Measurements from ENCODE around the gene SLC39A11. TPM values are rescaled to one million over a fixed set of nuclear protein-coding genes. Genes with fewer than 3 reads are reported as not detected.
A peak's percentile ranks its signal among the peaks of the same experiment; 100 is the strongest.
"Not testable (repeated sequence)": the region's sequence is repeated elsewhere in the genome, so short reads cannot be mapped to it uniquely, and the experiment has no call there.

SLC39A11 gene
- total RNA-seq, 3 donors from 2014 or later, result 31.6 to 71.6 (median 51.6) TPM

DNA sequence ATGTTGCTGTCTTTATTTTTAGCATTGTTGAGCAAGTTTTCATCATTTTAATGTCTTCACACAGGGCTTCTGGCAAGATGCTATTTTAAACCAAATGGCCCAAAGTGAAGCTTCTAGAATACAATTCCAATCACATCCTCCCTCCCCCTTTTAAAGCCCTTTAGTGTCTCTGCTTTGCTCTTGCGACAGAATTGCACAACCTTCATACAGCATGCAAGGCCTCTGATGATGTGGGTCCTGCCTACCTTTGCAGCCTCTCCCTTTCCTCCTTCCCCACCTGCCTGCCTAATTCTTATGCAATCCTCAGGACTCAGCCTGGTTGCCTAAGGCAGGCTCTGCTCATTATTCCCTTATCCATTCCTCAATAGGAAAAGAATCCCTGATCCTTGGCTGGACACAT lies 381.7 kb downstream of the SLC39A11 start:
- TF ChIP-seq, protein P1, sequence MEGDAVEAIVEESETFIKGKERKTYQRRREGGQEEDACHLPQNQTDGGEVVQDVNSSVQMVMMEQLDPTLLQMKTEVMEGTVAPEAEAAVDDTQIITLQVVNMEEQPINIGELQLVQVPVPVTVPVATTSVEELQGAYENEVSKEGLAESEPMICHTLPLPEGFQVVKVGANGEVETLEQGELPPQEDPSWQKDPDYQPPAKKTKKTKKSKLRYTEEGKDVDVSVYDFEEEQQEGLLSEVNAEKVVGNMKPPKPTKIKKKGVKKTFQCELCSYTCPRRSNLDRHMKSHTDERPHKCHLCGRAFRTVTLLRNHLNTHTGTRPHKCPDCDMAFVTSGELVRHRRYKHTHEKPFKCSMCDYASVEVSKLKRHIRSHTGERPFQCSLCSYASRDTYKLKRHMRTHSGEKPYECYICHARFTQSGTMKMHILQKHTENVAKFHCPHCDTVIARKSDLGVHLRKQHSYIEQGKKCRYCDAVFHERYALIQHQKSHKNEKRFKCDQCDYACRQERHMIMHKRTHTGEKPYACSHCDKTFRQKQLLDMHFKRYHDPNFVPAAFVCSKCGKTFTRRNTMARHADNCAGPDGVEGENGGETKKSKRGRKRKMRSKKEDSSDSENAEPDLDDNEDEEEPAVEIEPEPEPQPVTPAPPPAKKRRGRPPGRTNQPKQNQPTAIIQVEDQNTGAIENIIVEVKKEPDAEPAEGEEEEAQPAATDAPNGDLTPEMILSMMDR (IDR thresholded peaks at IDR 0.05), result no peak
- intact Hi-C loops (cut with DNase I, micrococcal nuclease), result no loop called here
- Histone ChIP-seq H3K4me3 (no peak overlapping the region), H3K36me3 (ENCODE audit: low read depth) (no peaks in the 10 kb centered on the region), H3K4me1 (ENCODE audit: low read depth) (no peaks in the 10 kb centered on the region), H3K9me3 (peaks cover 12% of the 10 kb centered on the region)
- DNase-seq (no peak), ATAC-seq (peak; percentile 51)

DNA sequence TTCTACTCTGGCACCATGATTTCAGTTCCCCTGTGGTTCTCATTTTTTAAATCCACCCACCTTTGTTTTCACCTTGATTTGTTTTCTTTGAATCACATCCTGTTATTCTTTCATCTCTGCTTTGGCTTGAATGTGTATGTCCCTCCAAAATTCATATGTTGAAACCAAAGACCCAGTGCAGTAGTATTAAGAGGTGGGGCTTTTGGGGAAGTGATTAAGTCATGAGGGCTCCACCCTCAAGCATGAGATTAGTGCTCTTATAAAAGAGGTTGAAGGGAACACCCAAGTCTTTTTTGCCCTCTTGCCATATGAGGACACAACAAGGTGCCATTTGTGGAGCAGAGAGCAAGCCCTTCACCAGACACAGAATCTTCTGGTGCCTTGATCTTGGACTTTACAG lies 382.3 kb downstream of the SLC39A11 start:
- Histone ChIP-seq H3K9me3 (peaks cover 12% of the 10 kb centered on the region), H3K36me3 (ENCODE audit: low read depth) (no peaks in the 10 kb centered on the region), H3K4me1 (ENCODE audit: low read depth) (no peaks in the 10 kb centered on the region), H3K4me3 (no peak overlapping the region)
- TF ChIP-seq, protein P1 (IDR thresholded peaks at IDR 0.05), result no peak
- peak; percentile 58 for ATAC-seq
- no peak for DNase-seq
- intact Hi-C loops (cut with DNase I, micrococcal nuclease), result no loop called here

DNA sequence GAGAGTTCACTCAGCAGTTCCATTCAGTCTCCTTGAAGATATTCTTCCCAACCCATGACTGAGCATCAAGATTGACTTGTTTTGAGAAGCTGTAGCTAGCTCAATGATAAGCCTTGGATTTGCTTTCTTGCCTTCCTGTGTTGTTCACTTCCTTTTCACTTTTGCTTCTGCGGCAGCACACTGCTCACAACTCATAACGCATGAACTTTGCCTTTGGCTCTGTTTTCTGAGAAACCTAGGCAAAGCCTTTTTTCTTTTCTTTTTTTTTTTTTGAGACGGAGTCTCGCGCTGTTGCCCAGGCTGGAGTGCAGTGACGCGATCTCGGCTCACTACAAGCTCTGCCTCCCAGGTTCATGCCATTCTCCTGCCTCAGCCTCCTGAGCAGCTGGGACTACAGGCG lies 383.8 kb downstream of the SLC39A11 start:
- H3K4me3 ChIP-seq; intact Hi-C loops (cut with DNase I, micrococcal nuclease); H3K36me3 ChIP-seq (ENCODE audit: low read depth); H3K4me1 ChIP-seq (ENCODE audit: low read depth); ATAC-seq; DNase-seq: not testable (repeated sequence)
- peaks cover 12% of the 10 kb centered on the region for H3K9me3 ChIP-seq

DNA sequence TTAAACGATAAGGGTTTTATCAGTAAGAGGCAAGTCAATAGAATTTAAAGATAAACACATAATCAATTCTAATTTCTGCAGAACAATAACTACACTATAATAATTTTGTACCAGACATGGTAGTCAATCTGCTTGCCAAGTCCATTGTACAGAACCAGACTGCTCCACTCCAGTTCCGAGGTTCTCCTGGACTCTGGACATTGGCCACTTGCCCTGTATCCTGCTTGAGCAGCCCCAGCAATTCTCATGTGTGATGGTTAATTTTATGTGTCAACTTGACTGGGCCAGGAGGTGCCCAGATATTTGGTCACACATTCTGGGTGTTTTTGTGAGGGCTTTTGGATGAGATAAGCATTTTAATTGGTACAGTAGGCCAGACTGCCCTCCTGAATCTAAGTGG lies 384.6 kb downstream of the SLC39A11 start:
- Histone ChIP-seq H3K4me3 (no peak overlapping the region), H3K36me3 (ENCODE audit: low read depth) (no peaks in the 10 kb centered on the region), H3K4me1 (ENCODE audit: low read depth) (no peaks in the 10 kb centered on the region), H3K9me3 (peaks cover 12% of the 10 kb centered on the region)
- intact Hi-C loops (cut with DNase I, micrococcal nuclease), result no loop called here
- no peak for ATAC-seq
- TF ChIP-seq, protein P1 (IDR thresholded peaks at IDR 0.05), result no peak
- DNase-seq, result no peak

DNA sequence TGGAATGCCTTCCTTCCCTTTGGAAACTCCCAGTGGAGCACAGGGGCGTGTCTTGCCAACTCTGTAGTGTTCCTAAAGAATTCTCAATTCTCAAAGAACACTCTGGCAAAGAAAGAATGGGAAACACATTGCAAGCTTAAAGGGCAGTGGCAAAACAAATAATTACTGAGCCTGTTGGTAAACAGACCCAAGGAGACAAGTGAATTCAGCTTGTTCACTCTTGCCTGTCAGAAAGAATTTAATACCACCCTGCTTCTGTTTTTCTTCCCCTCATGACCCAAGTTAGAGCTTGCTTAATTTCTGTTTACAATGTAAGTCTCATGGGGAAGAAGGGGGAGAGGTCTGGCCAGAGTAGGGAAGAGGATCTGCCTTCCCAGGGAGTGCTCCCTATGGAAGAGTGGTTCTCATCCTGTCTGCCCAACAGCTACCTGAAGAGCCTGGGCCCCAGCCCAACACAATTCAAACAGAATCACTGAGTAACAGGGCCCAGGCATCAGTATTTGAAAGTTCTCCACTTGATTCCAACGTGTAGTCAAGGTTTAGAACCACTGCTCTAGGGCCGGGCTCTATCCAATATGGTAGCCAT lies 386.0 kb downstream of the SLC39A11 start:
- no peak for ATAC-seq
- intact Hi-C loops (cut with DNase I, micrococcal nuclease), result no loop called here
- no peaks in the 10 kb centered on the region for H3K4me1 ChIP-seq (ENCODE audit: low read depth)
- TF ChIP-seq, protein P1 (IDR thresholded peaks at IDR 0.05), result no peak
- no peaks in the 10 kb centered on the region for H3K36me3 ChIP-seq (ENCODE audit: low read depth)
- peaks cover 11% of the 10 kb centered on the region for H3K9me3 ChIP-seq
- no peak for DNase-seq
- H3K4me3 ChIP-seq, result no peak overlapping the region

DNA sequence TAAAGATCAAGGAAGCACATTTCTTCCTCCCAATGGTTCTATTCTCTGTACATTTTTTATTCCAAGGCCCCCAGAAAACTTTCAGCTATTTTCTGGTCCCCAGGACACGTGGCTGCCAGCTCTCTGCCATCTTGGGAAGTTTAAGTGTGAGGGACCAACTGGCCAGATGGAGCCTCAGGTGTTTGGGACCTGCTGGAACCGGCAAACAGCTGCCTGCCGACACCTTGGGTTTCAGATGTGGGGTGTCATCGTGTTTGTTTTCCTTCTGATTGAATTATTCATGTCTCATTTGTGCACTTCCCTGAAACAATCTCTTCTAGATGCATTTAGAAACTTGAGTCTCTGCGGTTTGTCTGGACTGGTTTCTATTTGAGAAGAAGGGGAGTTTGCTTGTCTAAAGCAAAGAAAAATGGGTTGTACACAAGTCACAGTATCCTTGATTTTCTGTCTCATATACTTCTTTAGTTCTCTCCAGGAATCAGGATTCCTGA lies 386.5 kb downstream of the SLC39A11 start:
- no peak for ATAC-seq
- no peaks in the 10 kb centered on the region for H3K36me3 ChIP-seq (ENCODE audit: low read depth)

More for the DNA sequence above, 386.5 kb downstream of the SLC39A11 start:
- H3K4me1 ChIP-seq (ENCODE audit: low read depth), result no peaks in the 10 kb centered on the region
- peaks cover 6% of the 10 kb centered on the region for H3K9me3 ChIP-seq
- no peak overlapping the region for H3K4me3 ChIP-seq
- no peak for DNase-seq
- TF ChIP-seq, protein P1 (IDR thresholded peaks at IDR 0.05), result no peak
- intact Hi-C loops (cut with DNase I, micrococcal nuclease), result no loop called here
